ENCODE results near the gene ARHGEF4.

DNA sequence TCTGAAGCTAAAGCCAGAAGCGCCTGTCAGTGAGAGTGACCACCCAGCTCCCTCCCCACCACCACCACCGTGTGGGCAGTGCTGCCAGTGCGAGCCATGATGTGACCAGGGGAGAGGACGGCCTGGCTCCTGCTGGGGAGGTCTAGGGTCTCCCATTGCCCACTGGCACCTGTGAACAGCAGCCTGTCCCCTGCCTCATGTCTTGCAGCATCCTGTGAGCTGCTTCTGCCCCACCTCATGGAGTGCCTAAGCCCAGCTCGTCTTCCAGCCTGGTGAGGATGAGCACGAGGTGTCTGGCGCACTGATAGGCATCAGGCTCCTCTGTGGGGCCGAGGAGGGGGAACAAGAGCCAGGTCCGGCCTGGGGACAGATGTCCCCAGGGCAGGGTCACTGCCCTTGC lies 195.2 kb downstream of the ARHGEF4 start:
- TF ChIP-seq CTCF (IDR thresholded peaks at IDR 0.05) (no peak), NR2C2 (CRISPR knock-in tag; IDR thresholded peaks at IDR 0.05) (no peak), ZNF138 (CRISPR knock-in tag; conservative IDR thresholded peaks at IDR 0.05) (no peak), CREB1 (CRISPR knock-in tag; IDR thresholded peaks at IDR 0.05) (no peak), USF1 (CRISPR knock-in tag; IDR thresholded peaks at IDR 0.05) (no peak), SP1 (CRISPR knock-in tag; conservative IDR thresholded peaks at IDR 0.05) (no peak), ELF4 (CRISPR knock-in tag; IDR thresholded peaks at IDR 0.05; ENCODE audit: low read depth) (no peak), ZBTB21 (CRISPR knock-in tag; IDR thresholded peaks at IDR 0.05; ENCODE audit: borderline replicate concordance) (no peak)
- TF ChIP-seq, protein P1, sequence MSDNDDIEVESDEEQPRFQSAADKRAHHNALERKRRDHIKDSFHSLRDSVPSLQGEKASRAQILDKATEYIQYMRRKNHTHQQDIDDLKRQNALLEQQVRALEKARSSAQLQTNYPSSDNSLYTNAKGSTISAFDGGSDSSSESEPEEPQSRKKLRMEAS (CRISPR knock-in tag; IDR thresholded peaks at IDR 0.05) = no peak
